Neuronal stem cell (in vitro differentiated cells): Measurements from ENCODE around the gene ACTN4.
A peak's percentile ranks its signal among the peaks of the same experiment; 100 is the strongest.

Experiments
- DNase-seq: peaks from one replicate; pipeline ENCODE4 v3.0.0-alpha.2; 2013; ENCODE audit warnings: low spot score
- H2AFZ ChIP-seq: one replicate; pipeline ENCODE4 v1.6.1; 2013; ENCODE audit warnings: mild to moderate bottlenecking, low read length, inconsistent platforms
- H2AK5ac ChIP-seq: 2 replicates; pipeline ENCODE4 v1.6.1; 2013; ENCODE audit warnings: low read depth, mild to moderate bottlenecking, inconsistent platforms, low read length, moderate library complexity, mixed read lengths
- H2BK120ac ChIP-seq: 2 replicates; pipeline ENCODE4 v1.6.1; 2013; ENCODE audit warnings: low read depth, mild to moderate bottlenecking, inconsistent platforms, low read length, moderate library complexity, mixed read lengths
- H2BK12ac ChIP-seq: one replicate; pipeline ENCODE4 v1.6.1; 2013; ENCODE audit warnings: low read length, inconsistent platforms
- H2BK15ac ChIP-seq: 2 replicates; pipeline ENCODE4 v1.6.1; 2013; ENCODE audit warnings: mild to moderate bottlenecking, low read length, inconsistent platforms, mixed read lengths
- H2BK5ac ChIP-seq: one replicate; pipeline ENCODE4 v1.6.1; 2013; ENCODE audit warnings: inconsistent platforms, mild to moderate bottlenecking, low read length, moderate library complexity
- H3K14ac ChIP-seq: one replicate; pipeline ENCODE4 v1.6.1; 2013; ENCODE audit warnings: low read length, inconsistent platforms
- H3K18ac ChIP-seq: 2 replicates; pipeline ENCODE4 v1.6.1; 2013; ENCODE audit warnings: low read length, inconsistent platforms
- H3K23ac ChIP-seq: 2 replicates; pipeline ENCODE4 v1.6.1; 2013; ENCODE audit warnings: low read depth, mild to moderate bottlenecking, mixed read lengths, low read length, inconsistent platforms; ENCODE audit not compliant: poor library complexity
- H3K27ac ChIP-seq: replicated peaks from 3 replicates; pipeline ENCODE4 v1.5.1; 2013; ENCODE audit warnings: low read length, inconsistent platforms
- H3K27me3 ChIP-seq, 3 experiments: 2 replicates each; pipeline ENCODE4 v1.6.1; 2013; ENCODE audit warnings: low read length in 3 of 3, mild to moderate bottlenecking in 2 of 3, inconsistent platforms in 1 of 3, low read depth in 1 of 3, mixed read lengths in 1 of 3, moderate library complexity in 1 of 3; ENCODE audit not compliant: control insufficient read depth in 3 of 3, insufficient read depth in 3 of 3
- H3K36me3 ChIP-seq, 2 donors: replicated peaks in 1 of 2; 2 replicates each; pipeline ENCODE4 v1.6.1; 2013; ENCODE audit warnings: low read length in 2 of 2; ENCODE audit not compliant: control insufficient read depth in 2 of 2, insufficient read depth in 2 of 2
- H3K4ac ChIP-seq: 2 replicates; pipeline ENCODE4 v1.6.1; 2013; ENCODE audit warnings: inconsistent platforms, mild to moderate bottlenecking, low read length, moderate library complexity
- H3K4me1 ChIP-seq, 2 donors: 1 replicate in 1 of 2; 2 replicates in 1 of 2; pipeline ENCODE4 v1.6.1; 2013; ENCODE audit warnings: low read length in 2 of 2, low read depth in 1 of 2; ENCODE audit not compliant: control insufficient read depth in 2 of 2, insufficient read depth in 1 of 2
- H3K4me2 ChIP-seq: one replicate; pipeline ENCODE4 v1.6.1; 2013; ENCODE audit warnings: mild to moderate bottlenecking, low read length, inconsistent platforms; ENCODE audit not compliant: insufficient read depth, poor library complexity, severe bottlenecking
- H3K4me3 ChIP-seq, 2 donors: 2 replicates each; pipeline ENCODE4 v1.5.1; 2013; ENCODE audit warnings: low read length in 2 of 2, mild to moderate bottlenecking in 2 of 2, inconsistent platforms in 1 of 2, moderate library complexity in 1 of 2
- H3K79me1 ChIP-seq: one replicate; pipeline ENCODE4 v1.6.1; 2013; ENCODE audit warnings: low read depth, mild to moderate bottlenecking, inconsistent platforms, low read length, moderate library complexity
- H3K9ac ChIP-seq: one replicate; pipeline ENCODE4 v1.6.1; 2013; ENCODE audit warnings: mild to moderate bottlenecking, low read depth, low read length, inconsistent platforms; ENCODE audit not compliant: poor library complexity
- H3K9me3 ChIP-seq, 2 donors: replicated peaks in 1 of 2; 2 replicates each; pipeline versions ENCODE3 to v1.6.1; 2013; ENCODE audit warnings: low read length in 2 of 2, mild to moderate bottlenecking in 2 of 2, inconsistent platforms in 1 of 2, low read depth in 1 of 2, mixed read lengths in 1 of 2, moderate library complexity in 1 of 2; ENCODE audit not compliant: control insufficient read depth in 2 of 2, insufficient read depth in 1 of 2
- H4K8ac ChIP-seq: one replicate; pipeline ENCODE4 v1.6.1; 2013; ENCODE audit warnings: low read depth, mild to moderate bottlenecking, inconsistent platforms, low read length, moderate library complexity
- H4K91ac ChIP-seq: one replicate; pipeline ENCODE4 v1.6.1; 2013; ENCODE audit warnings: low read length, low read depth, mild to moderate bottlenecking, inconsistent platforms; ENCODE audit not compliant: poor library complexity
- WGBS, 2 donors: extraction: QIAGEN DNeasy Blood & Tissue Kit; methylation state at CpG; one replicate each; pipeline ENCODE4 v1.1.7; 2013; ENCODE audit warnings: missing lambda C conversion rate in 2 of 2, mixed read lengths in 1 of 2; ENCODE audit not compliant: insufficient read length in 2 of 2, insufficient replicate concordance in 1 of 2; ENCODE audit errors: extremely low coverage in 2 of 2; 5-methylcytosine and 5-hydroxymethylcytosine counted together

ACTN4 gene

DNA sequence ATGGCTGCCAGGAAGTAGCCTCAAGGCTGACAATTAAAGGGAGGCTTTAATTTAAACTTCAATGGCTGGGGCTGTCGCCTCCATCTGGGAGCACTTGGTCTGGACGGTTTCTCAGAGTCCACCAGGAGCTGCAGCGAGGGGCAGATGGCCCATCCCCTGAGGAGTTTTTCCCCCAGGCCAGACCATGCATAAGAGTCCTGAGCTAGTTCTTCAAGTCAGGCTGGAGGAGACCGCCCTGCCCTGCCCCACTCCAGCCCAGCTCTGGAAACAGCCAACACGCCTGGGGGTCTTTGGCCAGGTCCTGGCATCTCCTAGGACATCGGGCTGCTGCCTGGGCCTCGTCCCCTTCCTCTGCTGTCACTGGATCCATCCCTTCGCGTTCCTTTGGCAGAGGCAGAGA lies 5.3 kb upstream of the ACTN4 start:
- H2AFZ ChIP-seq, result no peak overlapping the region
- H2BK12ac ChIP-seq, result no peak overlapping the region
- H2BK120ac ChIP-seq, result no peak overlapping the region
- WGBS, 2 donors, result no CpG with 5 or more reads among the region's 9 CpGs
- H3K9ac ChIP-seq, result no peak overlapping the region
- no peak overlapping the region for H3K27ac ChIP-seq
- H3K14ac ChIP-seq, result no peak overlapping the region
- peak overlapping the region; percentile 52 for H3K18ac ChIP-seq
- H3K4ac ChIP-seq, result no peak overlapping the region
- no peaks in the 10 kb centered on the region for H3K4me1 ChIP-seq
- H2BK15ac ChIP-seq, result no peak overlapping the region
- H2AK5ac ChIP-seq, result no peak overlapping the region
- peaks cover 0 to 2% of the 10 kb centered on the region in 2 donors for H3K9me3 ChIP-seq
- H4K8ac ChIP-seq, result no peak overlapping the region
- no peaks in the 10 kb centered on the region for H3K27me3 ChIP-seq
- no peak overlapping the region for H4K91ac ChIP-seq
- no peak overlapping the region for H2BK5ac ChIP-seq
- H3K79me1 ChIP-seq, result no peaks in the 10 kb centered on the region
- no peaks in the 10 kb centered on the region for H3K36me3 ChIP-seq
- DNase-seq, result no peak
- no peak overlapping the region for H3K4me3 ChIP-seq
- no peak overlapping the region for H3K4me2 ChIP-seq
- H3K23ac ChIP-seq, result peak overlapping the region; percentile 80

DNA sequence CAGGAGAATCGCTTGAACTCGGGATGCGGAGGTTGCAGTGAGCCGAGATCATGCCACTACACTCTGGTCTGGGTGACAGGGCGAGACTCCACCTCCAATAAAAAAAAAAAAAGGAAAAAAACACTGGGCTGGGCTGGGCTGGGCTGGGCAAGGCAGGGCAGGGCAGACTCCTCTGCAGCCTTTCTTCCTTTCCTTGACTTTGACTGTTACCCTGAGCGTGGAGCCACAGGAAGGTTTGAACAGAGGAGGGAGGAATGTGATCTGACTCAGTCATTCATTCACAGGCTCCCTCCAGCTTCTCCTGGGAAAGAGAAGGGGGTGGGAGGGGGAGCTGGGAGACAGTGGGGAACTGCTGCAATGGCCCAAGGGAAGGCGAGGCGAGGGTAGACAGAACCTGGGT lies 2.7 kb upstream of the ACTN4 start:
- Histone ChIP-seq H4K8ac (no peak overlapping the region), H2BK5ac (no peak overlapping the region), H2AFZ (no peak overlapping the region), H4K91ac (no peak overlapping the region), H2AK5ac (peak overlapping the region; percentile 28), H3K9me3 (peaks cover 0 to under 1% of the 10 kb centered on the region in 2 donors), H3K79me1 (peaks cover 3% of the 10 kb centered on the region), H3K4ac (no peak overlapping the region), H3K36me3 (peaks cover under 1% of the 10 kb centered on the region in 2 donors), H3K9ac (no peak overlapping the region), H2BK12ac (no peak overlapping the region), H3K23ac (no peak overlapping the region), H3K4me2 (no peak overlapping the region), H2BK15ac (no peak overlapping the region), H3K27me3 (no peaks in the 10 kb centered on the region), H3K27ac (no peak overlapping the region), H3K14ac (no peak overlapping the region), H3K18ac (no peak overlapping the region), H3K4me1 (peaks cover 3 to 6% of the 10 kb centered on the region in 2 donors), H2BK120ac (no peak overlapping the region), H3K4me3 (no peak overlapping the region)
- no peak for DNase-seq
- WGBS, 2 donors, result no CpG with 5 or more reads among the region's 8 CpGs

DNA sequence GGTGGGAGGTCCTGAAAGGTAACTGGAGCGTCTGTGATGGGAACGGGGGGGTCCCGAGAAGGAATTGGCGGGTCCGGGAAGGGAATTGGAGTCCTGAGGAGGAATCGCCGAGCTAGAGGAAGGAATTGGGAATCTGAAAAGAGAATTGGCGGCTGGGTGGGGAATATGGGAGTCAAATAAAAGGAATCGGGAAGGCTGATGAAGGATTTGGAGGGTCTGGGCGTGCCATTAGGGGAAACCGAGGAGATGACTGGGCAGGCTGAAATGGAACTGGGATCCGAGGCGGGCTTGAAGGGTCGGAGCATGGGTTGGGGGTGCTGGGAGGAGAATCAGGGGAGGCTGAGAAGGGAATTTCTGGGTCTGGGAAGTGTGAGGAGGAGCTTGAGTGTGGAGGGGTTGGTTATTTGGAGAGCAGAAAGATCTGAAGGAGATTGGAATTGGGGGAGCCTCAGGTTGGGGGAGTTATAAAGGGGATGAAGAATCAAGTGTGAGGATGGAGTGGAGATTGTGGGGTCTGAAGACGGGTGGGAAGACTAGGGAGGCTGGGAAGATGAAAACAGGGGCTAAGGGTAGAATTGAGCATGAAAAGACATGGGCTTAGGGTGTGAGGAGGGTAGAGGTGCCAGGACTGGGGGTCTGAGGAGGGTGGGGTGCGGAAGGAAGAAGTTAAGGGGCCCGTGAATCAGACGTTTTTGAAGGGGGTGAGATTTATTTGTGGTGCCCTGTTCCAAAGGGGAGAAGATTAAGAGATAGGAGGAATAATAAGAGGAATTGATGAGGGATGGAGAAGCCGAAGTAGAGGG lies 718 bp downstream of the ACTN4 start:
- Histone ChIP-seq H2BK15ac (peak overlapping the region; percentile 5), H3K9ac (peak overlapping the region; percentile 100), H4K8ac (no peak overlapping the region), H3K79me1 (peaks cover 3% of the 10 kb centered on the region), H2BK5ac (peak overlapping the region; percentile 93), H3K4me3 (peak overlapping the region; percentile 62 to 100), H3K27me3 (no peaks in the 10 kb centered on the region), H2BK120ac (no peak overlapping the region), H3K4me2 (peak overlapping the region; percentile 74), H3K14ac (no peak overlapping the region), H4K91ac (no peak overlapping the region), H3K36me3 (peaks cover 2 to 18% of the 10 kb centered on the region in 2 donors), H3K4me1 (peaks cover 8 to 24% of the 10 kb centered on the region in 2 donors), H2AFZ (peak overlapping the region; percentile 94), H3K4ac (peak overlapping the region; percentile 78), H3K23ac (peak overlapping the region; percentile 100), H2AK5ac (peak overlapping the region; percentile 93), H2BK12ac (no peak overlapping the region), H3K27ac (peak overlapping the region; percentile 80), H3K9me3 (no peaks in the 10 kb centered on the region), H3K18ac (peak overlapping the region; percentile 100)
- WGBS, 2 donors, result 100% methylated on average over 1 of the region's 19 CpGs; no CpG with 5 or more reads in 1 of the 2 donors
- no peak for DNase-seq

DNA sequence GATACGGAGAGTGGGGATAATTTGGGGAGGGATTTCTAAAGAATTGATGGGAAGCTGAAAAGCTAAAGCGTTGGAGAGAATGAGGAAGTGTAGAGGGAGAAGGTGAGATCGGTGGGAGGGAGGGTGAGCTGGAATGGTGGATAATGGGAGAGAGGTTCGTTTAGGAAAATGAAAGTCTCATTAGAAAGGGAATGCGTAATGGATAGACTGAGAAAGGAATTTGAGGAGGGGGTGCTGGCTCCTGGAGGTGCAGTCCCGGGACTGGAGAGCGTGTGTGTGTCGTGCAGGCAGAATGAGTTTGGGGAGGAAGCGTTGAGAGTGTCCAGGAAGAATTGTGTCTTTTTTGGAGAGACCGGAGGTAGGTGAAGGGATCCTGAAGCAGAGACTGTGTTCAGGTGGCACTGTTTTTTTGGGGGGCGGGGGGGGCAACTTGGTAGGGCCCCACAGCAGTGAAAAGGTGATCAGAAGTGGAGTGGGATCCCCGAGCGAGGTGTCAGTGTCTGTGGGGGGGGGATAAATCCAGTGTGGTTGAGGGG lies 1.4 kb downstream of the ACTN4 start:
- Histone ChIP-seq H2BK15ac (no peak overlapping the region), H4K91ac (no peak overlapping the region), H3K36me3 (peaks cover 2 to 21% of the 10 kb centered on the region in 2 donors), H3K4me2 (peak overlapping the region; percentile 74), H2AFZ (no peak overlapping the region), H3K27ac (no peak overlapping the region), H3K27me3 (no peaks in the 10 kb centered on the region), H2AK5ac (no peak overlapping the region), H3K9me3 (no peaks in the 10 kb centered on the region), H3K79me1 (peaks cover 3% of the 10 kb centered on the region), H2BK12ac (no peak overlapping the region), H3K4me1 (peaks cover 8 to 24% of the 10 kb centered on the region in 2 donors), H3K4ac (no peak overlapping the region), H3K4me3 (peak overlapping the region; percentile 62 to 100), H3K9ac (peak overlapping the region; percentile 90), H3K14ac (no peak overlapping the region), H2BK120ac (no peak overlapping the region), H3K23ac (no peak overlapping the region), H2BK5ac (no peak overlapping the region), H3K18ac (peak overlapping the region; percentile 80), H4K8ac (no peak overlapping the region)
- WGBS, 2 donors, result 100% methylated on average over 1 of the region's 13 CpGs; no CpG with 5 or more reads in 1 of the 2 donors
- DNase-seq, result no peak
